ENCODE measurements around the gene DNLZ. TPM values are rescaled to one million over a fixed set of nuclear protein-coding genes. Genes with fewer than 3 reads are reported as not detected.
A peak's percentile ranks its signal among the peaks of the same experiment; 100 is the strongest.

Gene DNLZ
- total RNA-seq, 8 experiments from 2014 or later = 6.8 to 17.3 (median 13.5) TPM

GRCh38 chr9:136347472-136348256 is 15.9 kb downstream of the DNLZ start:
- no peak overlapping the region for H3K4me3 ChIP-seq
- no peak for ATAC-seq (replicated peaks in 6 of 8)
- H3K27ac ChIP-seq = no peak overlapping the region

DNA sequence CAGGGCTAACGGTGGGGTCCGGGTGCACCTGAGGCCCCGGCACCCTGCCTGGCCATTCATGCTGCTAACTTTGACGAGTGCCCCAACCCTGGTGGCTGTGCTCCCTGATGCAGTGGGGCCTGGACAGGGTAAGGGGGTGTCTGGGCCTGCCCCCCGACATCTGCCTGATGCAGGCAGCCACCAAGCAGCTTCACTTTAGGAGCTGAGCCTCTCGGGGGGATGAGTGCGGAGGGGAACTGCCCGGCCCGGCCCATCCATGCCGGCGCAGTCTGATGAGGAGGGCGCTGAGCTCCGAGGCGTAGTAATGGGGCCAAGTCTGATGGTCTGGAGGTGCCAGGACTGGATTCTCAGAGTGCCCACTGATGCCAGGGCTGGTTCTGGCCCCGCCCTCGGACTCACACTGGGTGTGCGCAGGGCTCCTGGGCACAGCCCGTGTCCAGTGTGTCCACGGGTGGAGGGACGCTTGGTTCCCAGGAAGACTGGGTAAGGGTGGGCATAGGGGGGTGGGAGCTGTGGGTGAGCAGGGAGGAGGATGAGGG is 16.5 kb downstream of the DNLZ start:
- no peak overlapping the region for H3K4me3 ChIP-seq
- 48 to 93% (median 90%) methylated on average over 2 to 6 of the region's 20 CpGs; no CpG with 5 or more reads in 6 of the 10 experiments for WGBS, 10 experiments
- in situ Hi-C loops (cut with MboI; ENCODE audit: low pct_unique_long_range_greater_than_20kb in 2 of 9, low sequenced_read_pairs in 9 of 9, unreplicated experiment in 9 of 9) = no loop called here
- no peak overlapping the region for H3K27ac ChIP-seq
- ATAC-seq (replicated peaks in 6 of 8) = no peak
- H3K4me1 ChIP-seq (replicated peaks in 1 of 2) = peaks cover 28 to 32% of the 10 kb centered on the region in 2 donors

More at GRCh38 chr9:136347472-136348256, 15.9 kb downstream of the DNLZ start:
- peaks cover 22 to 26% of the 10 kb centered on the region in 2 donors for H3K4me1 ChIP-seq (replicated peaks in 1 of 2)
- 40 to 100% (median 94%) methylated on average over 1 to 7 of the region's 34 CpGs; no CpG with 5 or more reads in 2 of the 10 experiments for WGBS, 10 experiments
- in situ Hi-C loops (cut with MboI; ENCODE audit: low pct_unique_long_range_greater_than_20kb in 2 of 9, low sequenced_read_pairs in 9 of 9, unreplicated experiment in 9 of 9) = no loop called here

GRCh38 chr9:136346157-136346481 is 17.4 kb downstream of the DNLZ start:
- Histone ChIP-seq H3K4me3 (no peak overlapping the region), H3K27ac (peak overlapping the region in 1 of 2 donors; percentile 50), H3K4me1 (replicated peaks in 1 of 2) (peaks cover 32 to 36% of the 10 kb centered on the region in 2 donors)
- ATAC-seq (replicated peaks in 6 of 8) = peak in 1 of 8 experiments; percentile 62
- 33 to 100% (median 70%) methylated on average over 1 to 6 of the region's 10 CpGs; no CpG with 5 or more reads in 7 of the 10 experiments for WGBS, 10 experiments
- in situ Hi-C loops (cut with MboI; ENCODE audit: low pct_unique_long_range_greater_than_20kb in 2 of 9, low sequenced_read_pairs in 9 of 9, unreplicated experiment in 9 of 9) = no loop called here

GRCh38 chr9:136345281-136346156 is 18.0 kb downstream of the DNLZ start:
- ATAC-seq (replicated peaks in 6 of 8) = peak; percentile 48 to 77 (median 62)
- H3K27ac ChIP-seq = peak overlapping the region in 1 of 2 donors; percentile 52
- WGBS, 10 experiments = 2 to 96% (median 20%) methylated on average over 1 to 10 of the region's 43 CpGs; no CpG with 5 or more reads in 5 of the 10 experiments
- H3K4me3 ChIP-seq = no peak overlapping the region
- in situ Hi-C loops (cut with MboI; ENCODE audit: low pct_unique_long_range_greater_than_20kb in 2 of 9, low sequenced_read_pairs in 9 of 9, unreplicated experiment in 9 of 9) = no loop called here
- peaks cover 32 to 36% of the 10 kb centered on the region in 2 donors for H3K4me1 ChIP-seq (replicated peaks in 1 of 2)

DNA sequence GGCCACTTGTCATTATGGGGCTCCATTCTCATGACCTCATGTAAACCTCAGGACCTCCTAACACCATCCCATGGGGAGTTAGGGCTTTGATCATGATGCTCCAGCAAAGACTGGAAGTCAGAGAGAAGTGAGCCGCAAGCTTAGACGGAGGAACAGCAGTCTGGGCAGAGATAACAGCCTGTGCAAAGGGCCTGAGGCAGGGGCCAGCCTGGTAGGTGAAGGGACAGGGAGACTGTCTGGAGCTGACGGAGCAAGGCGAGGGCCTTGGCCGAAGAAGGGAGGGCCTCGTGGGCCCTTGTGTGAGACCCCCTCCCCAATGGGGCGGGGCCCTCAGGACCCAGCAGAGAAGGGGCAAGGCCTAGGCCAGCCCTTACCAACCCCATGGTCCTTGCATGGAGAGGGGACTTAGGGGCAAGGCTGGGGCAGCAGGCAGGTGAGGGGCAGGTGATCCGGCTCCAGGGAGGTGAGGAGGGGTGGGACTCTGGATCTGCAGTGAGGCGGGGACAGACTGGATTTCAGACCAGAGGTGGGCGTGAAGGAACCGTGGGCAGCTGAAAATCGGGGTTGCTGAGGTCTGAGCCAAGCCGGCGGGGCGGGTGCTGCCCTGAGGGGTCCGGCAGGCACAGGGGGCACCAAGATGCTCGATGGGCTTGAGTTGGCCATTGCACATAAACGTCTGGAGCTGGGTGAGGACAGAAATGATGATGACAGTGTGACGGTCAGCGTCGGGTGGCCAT is 18.8 kb downstream of the DNLZ start:
- peaks cover 32 to 36% of the 10 kb centered on the region in 2 donors for H3K4me1 ChIP-seq (replicated peaks in 1 of 2)
- no peak overlapping the region for H3K4me3 ChIP-seq
- no peak for ATAC-seq (replicated peaks in 6 of 8)
- in situ Hi-C loops (cut with MboI; ENCODE audit: low pct_unique_long_range_greater_than_20kb in 2 of 9, low sequenced_read_pairs in 9 of 9, unreplicated experiment in 9 of 9) = no loop called here
- 84% methylated on average over 3 of the region's 21 CpGs; no CpG with 5 or more reads in 9 of the 10 experiments for WGBS, 10 experiments
- no peak overlapping the region for H3K27ac ChIP-seq

- in situ Hi-C loops (cut with MboI; ENCODE audit: low pct_unique_long_range_greater_than_20kb in 2 of 9, low sequenced_read_pairs in 9 of 9, unreplicated experiment in 9 of 9) = no loop called here
- WGBS, 10 experiments = 94 to 100% (median 100%) methylated on average over 1 to 3 of the region's 24 CpGs; no CpG with 5 or more reads in 7 of the 10 experiments
- Histone ChIP-seq H3K4me1 (replicated peaks in 1 of 2) (peaks cover 32 to 36% of the 10 kb centered on the region in 2 donors), H3K4me3 (no peak overlapping the region), H3K27ac (no peak overlapping the region)
- ATAC-seq (replicated peaks in 6 of 8) = no peak
These were observed 19.7 kb downstream of the DNLZ start for GRCh38 chr9:136343884-136344269.

GRCh38 chr9:136343121-136343883 is 20.2 kb downstream of the DNLZ start:
- Histone ChIP-seq H3K4me1 (replicated peaks in 1 of 2) (peaks cover 32 to 36% of the 10 kb centered on the region in 2 donors), H3K27ac (peak overlapping the region; percentile 59 to 71), H3K4me3 (peak overlapping the region in 2 of 5 donors; percentile 2 to 17)
- peak in 2 of 8 experiments; percentile 1 to 4 for ATAC-seq (replicated peaks in 6 of 8)
- in situ Hi-C loops (cut with MboI; ENCODE audit: low pct_unique_long_range_greater_than_20kb in 2 of 9, low sequenced_read_pairs in 9 of 9, unreplicated experiment in 9 of 9) = no loop called here
- 25 to 100% (median 72%) methylated on average over 1 to 10 of the region's 23 CpGs; no CpG with 5 or more reads in 5 of the 10 experiments for WGBS, 10 experiments

DNA sequence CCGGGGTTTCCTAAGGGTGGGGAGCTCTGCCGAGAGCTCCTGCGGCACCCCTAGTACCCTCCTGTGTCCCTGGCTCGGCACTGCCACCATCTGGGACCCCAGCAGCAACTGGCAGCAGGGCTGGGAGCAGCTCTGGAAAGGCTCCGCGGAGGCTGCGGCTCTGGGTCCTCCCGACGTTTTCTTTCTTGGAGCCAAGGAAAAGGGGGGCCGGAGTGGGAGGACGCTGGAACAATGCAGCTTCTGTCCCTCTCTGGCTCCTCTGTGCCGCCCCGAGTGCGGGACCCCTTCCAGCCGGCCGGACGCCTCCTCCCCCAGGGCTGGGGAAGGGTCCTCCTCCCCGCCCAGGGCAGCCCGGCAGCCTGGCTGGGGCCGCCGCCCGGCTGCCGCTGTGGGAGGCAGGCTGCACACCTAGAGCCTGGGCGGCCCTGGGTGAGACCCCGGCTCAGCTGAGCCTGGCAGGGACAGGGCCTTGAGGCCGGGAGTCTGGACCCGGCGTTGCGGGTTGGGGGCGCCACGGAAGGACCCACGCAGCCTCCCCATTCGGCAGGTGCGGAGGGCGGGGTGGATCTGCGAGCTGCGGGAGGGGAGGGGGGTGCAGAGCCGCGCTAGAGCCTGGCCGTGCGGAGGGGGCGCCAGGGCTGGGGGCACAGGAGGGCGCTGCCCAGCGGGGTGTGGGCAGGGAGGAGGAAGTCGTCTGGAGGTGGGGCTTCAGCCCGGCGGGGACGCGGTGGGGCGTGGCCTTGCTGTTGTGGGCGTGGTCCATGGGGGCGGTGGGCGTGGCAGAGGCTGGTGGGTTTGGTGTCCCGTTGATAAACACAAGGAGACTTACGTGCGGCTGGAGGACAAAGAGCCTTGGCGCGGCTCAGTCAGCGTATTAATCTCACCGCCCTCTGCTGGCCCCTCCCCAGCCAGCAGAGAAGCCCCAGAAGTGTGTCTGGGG is 21.1 kb downstream of the DNLZ start:
- Histone ChIP-seq H3K4me3 (peak overlapping the region in 4 of 5 donors; percentile 4 to 20 (median 14)), H3K4me1 (replicated peaks in 1 of 2) (peaks cover 32 to 36% of the 10 kb centered on the region in 2 donors), H3K27ac (peak overlapping the region; percentile 71 to 77)
- WGBS, 10 experiments = 0 to 92% (median 41%) methylated on average over 1 to 7 of the region's 60 CpGs; no CpG with 5 or more reads in 6 of the 10 experiments
- in situ Hi-C loops (cut with MboI; ENCODE audit: low pct_unique_long_range_greater_than_20kb in 2 of 9, low sequenced_read_pairs in 9 of 9, unreplicated experiment in 9 of 9) = no loop called here
- peak in 6 of 8 experiments; percentile 28 to 70 (median 68) for ATAC-seq (replicated peaks in 6 of 8)

GRCh38 chr9:136341769-136342168 is 21.8 kb downstream of the DNLZ start:
- ATAC-seq (replicated peaks in 6 of 8) = no peak

DNA sequence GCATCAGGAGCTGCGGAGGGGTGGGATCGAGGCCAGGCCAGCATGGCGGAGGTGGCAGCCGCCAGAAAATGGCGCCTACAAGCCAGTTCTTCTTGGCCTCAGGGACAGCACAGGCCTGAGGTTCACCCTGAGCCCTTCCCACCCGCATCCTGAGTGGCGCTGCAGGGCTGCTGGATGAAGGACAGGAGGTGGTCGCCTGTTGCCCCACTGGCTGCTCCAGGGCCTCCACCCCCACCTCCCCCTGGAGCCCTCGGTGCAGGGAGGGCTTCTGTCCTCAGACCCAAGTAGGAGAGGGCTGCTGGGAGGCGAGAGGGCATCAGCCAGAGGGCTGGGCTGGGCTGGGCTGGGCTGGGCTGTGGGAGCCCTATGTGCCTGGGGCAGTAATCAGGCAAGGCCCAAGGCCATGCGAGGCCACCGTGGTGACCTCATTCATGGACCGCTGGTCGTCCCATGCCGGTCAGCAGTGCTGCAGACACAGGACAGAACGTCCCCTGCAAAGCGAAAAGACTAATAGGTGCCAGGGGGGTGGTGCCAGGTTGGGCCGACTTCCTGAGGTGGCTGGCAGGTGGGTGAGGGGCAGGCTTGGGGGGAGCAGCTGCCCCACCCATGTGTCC is 22.4 kb downstream of the DNLZ start:
- ATAC-seq (replicated peaks in 6 of 8) = no peak
- 77% methylated on average over 5 of the region's 18 CpGs; no CpG with 5 or more reads in 9 of the 10 experiments for WGBS, 10 experiments
- Histone ChIP-seq H3K4me1 (replicated peaks in 1 of 2) (peaks cover 25 to 28% of the 10 kb centered on the region in 2 donors), H3K4me3 (no peak overlapping the region), H3K27ac (no peak overlapping the region)
- in situ Hi-C loops (cut with MboI; ENCODE audit: low pct_unique_long_range_greater_than_20kb in 2 of 9, low sequenced_read_pairs in 9 of 9, unreplicated experiment in 9 of 9) = no loop called here

More at GRCh38 chr9:136341769-136342168, 21.8 kb downstream of the DNLZ start:
- in situ Hi-C loops (cut with MboI; ENCODE audit: low pct_unique_long_range_greater_than_20kb in 2 of 9, low sequenced_read_pairs in 9 of 9, unreplicated experiment in 9 of 9) = no loop called here
- Histone ChIP-seq H3K4me3 (no peak overlapping the region), H3K27ac (peak overlapping the region in 1 of 2 donors; percentile 77), H3K4me1 (replicated peaks in 1 of 2) (peaks cover 31 to 34% of the 10 kb centered on the region in 2 donors)
- WGBS, 10 experiments = 69 to 100% (median 100%) methylated on average over 1 to 5 of the region's 10 CpGs; no CpG with 5 or more reads in 5 of the 10 experiments

All from motor neuron (in vitro differentiated cells).